ENCODE measurements around the gene C1D.
"Not testable (repeated sequence)": the region's sequence is repeated elsewhere in the genome, so short reads cannot be mapped to it uniquely, and the experiment has no call there.

Gene C1D

DNA sequence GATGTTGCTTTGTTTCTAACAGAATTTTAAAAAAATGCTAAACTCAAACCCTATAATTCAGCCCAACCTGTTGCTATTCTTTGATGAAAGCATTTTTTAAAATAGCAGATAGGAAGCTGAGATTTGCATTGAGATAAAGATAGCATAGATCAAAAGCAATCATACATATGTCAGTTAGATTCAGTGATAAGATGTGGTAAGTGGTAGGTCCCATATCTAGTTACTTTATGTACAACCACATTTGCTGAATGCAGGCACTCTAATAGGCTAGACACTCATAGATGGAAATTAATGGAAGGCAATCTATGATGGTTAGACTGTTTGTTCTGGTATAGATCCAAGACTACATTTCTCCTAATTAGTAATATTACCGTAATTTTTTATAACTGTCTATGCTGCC is 27.2 kb upstream of the C1D start:
- no peak for DNase-seq (ENCODE audit: extremely low read depth, low read depth)
- TF ChIP-seq, protein P1, sequence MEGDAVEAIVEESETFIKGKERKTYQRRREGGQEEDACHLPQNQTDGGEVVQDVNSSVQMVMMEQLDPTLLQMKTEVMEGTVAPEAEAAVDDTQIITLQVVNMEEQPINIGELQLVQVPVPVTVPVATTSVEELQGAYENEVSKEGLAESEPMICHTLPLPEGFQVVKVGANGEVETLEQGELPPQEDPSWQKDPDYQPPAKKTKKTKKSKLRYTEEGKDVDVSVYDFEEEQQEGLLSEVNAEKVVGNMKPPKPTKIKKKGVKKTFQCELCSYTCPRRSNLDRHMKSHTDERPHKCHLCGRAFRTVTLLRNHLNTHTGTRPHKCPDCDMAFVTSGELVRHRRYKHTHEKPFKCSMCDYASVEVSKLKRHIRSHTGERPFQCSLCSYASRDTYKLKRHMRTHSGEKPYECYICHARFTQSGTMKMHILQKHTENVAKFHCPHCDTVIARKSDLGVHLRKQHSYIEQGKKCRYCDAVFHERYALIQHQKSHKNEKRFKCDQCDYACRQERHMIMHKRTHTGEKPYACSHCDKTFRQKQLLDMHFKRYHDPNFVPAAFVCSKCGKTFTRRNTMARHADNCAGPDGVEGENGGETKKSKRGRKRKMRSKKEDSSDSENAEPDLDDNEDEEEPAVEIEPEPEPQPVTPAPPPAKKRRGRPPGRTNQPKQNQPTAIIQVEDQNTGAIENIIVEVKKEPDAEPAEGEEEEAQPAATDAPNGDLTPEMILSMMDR (IDR thresholded peaks at IDR 0.05; ENCODE audit: low read depth, low read length): no peak

DNA sequence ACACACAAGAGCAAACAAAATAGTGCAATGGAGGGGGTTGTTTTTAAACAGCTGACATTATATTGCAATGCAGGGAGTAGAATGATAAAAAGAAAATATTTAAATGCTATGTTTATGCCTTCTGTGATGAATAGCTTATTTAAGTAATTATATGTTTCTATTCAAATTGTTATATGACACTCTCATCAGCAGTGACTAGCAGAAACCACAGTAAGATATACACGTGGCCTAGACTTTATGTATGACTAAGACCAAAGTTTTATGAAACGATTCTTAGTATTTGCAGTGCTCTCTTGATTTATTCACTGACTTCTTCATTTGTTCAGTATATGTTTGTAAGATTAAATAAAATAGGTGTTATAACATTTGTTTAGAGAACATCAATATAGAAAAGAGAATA is 26.1 kb upstream of the C1D start:
- no peak for DNase-seq (ENCODE audit: extremely low read depth, low read depth)
- TF ChIP-seq, protein P1 (IDR thresholded peaks at IDR 0.05; ENCODE audit: low read depth, low read length): no peak

DNA sequence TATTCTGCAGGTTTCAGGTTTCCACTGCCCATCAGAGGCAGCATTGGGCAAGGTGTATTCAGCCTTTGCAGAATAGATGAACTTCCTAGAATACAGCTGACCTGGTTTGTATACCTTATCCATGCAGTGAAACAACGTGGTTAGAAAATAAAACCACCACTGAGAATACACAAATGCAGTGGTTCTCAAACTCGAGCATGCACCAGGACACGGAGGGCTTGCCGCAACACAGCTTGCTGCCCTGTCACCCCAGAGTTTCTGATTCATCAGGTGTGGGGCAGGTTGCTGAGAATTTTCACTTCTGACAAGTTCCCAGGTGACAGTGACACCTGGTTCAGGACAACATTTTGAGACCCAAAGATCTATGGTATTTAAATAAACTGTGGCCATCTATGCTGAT is 23.4 kb upstream of the C1D start:
- DNase-seq (ENCODE audit: extremely low read depth, low read depth): no peak
- TF ChIP-seq, protein P1 (IDR thresholded peaks at IDR 0.05; ENCODE audit: low read depth, low read length): no peak

DNA sequence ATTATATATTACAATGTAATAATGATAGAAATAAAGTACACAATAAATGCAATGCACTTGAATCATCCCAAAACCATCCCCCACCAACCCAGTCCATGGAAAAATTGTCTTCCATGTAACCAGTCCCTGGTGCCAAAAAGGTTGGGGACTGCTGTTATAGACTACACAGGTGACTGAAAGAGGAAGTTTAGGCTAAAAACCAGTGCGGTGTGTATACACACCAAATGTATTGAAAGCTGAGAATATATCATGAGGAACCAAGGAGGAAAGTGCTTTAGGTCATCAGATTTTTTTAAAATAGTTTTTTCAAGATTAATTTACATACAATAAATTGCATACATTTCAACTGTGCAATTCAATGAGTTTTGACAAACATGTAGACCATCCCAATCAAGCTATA is 20.5 kb upstream of the C1D start:
- TF ChIP-seq, protein P1 (IDR thresholded peaks at IDR 0.05; ENCODE audit: low read depth, low read length): no peak
- no peak for DNase-seq (ENCODE audit: extremely low read depth, low read depth)

DNA sequence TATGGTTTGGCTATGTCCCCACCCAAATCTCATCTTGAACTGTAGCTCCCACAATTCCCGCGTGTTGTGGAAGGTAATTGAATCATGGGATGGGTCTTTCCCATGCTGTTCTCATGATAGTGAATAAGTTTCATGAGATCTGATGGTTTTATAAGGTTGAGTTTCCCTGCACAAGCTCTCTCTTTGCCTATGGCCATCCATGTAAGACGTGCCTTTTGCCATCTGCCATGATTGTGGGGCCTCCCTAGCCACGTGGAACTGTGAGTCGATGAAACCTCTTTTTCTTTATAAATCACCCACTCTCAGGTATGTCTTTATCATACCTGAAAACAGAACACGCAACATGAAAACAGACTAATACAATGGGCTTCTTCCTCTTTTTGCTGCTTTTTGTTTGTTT is 11.2 kb upstream of the C1D start:
- TF ChIP-seq, protein P1 (IDR thresholded peaks at IDR 0.05; ENCODE audit: low read depth, low read length): no peak
- DNase-seq (ENCODE audit: extremely low read depth, low read depth): no peak

DNA sequence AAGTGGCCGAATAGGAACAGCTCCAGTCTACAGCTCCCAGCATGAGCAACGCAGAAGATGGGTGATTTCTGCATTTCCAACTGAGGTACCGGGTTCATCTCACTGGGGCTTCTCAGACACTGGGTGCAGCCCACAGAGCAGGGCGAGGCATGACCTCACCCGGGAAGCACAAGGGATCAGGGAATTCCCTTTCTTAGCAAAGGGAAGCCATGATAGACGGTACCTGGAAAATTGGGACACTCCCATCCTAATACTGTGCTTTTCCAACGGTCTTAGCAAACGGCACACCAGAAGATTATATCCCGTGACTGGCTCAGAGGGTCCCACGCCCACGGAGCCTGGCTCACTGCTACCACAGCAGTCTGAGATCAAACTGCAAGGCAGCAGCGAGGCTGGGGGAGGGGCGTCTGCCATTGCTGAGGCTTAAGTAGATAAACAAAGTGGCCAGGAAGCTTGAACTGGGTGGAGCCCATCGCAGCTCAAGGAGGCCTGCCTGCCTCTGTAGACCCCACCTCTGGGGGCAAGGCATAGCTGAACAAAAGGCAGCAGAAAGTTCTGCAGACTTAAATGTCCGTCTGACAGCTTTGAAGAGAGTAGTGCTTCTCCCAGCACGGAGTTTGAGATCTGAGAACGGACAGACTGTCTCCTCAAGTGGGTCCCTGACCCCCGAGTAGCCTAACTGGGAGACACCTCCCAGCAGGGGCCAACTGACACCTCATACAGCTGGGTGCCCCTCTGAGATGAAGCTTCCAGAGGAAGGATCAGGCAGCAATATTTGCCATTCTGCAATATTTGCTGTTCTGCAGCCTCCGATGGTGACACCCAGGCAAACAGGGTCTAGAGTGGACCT is 1.2 kb upstream of the C1D start:
- DNase-seq (ENCODE audit: extremely low read depth, low read depth): not testable (repeated sequence)

DNA sequence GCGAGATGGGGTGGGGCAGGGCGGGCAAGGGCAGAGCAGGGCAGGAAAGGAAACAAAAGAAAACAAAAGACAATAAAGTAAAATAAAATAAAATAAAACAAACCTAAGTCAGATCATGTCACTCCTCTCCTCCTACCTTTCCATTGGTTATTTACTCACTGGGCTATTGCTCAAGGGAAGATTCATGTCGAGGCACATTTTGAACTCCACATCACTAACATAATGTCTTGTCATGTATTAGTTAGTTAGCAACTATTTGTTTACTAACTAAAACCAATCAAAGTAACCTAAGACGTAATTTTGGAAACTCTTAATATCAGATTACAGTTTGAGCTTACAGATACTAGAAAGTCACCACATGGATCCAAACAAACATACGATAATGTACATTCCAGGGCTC is 2.2 kb downstream of the C1D start:
- no peak for DNase-seq (ENCODE audit: extremely low read depth, low read depth)
- TF ChIP-seq, protein P1 (IDR thresholded peaks at IDR 0.05; ENCODE audit: low read depth, low read length): no peak
